Panc1 (cell line): ENCODE results near the gene RPH3AL. TPM values are rescaled to one million over a fixed set of nuclear protein-coding genes. Genes with fewer than 3 reads are reported as not detected.

Source experiments
- ATAC-seq: fragments of 200-7000 bp; cut with Tn5 transposase; 2 replicates; pipeline ENCODE4 v1.9.1; 2020; ENCODE audit warnings: mild to moderate bottlenecking, moderate library complexity
- BruUV-seq: library from RNA; stranded (reverse); fragments of 400-500 nt; replicated peaks from 2 replicates; lab custom pipeline; 2021; lab: Mats Ljungman, UMichigan
- CTCF ChIA-PET: fragments of 300-600 bp; sonication (Branson Sonifier 250); formaldehyde crosslinking; loops from one replicate; lab custom pipeline; 2022; ENCODE audit warnings: antibody characterized with exemption; lab: Charles Lee
- POLR2A ChIA-PET: fragments of 300-600 bp; sonication (Branson Sonifier 250); formaldehyde crosslinking; loops from one replicate; lab custom pipeline; 2022; ENCODE audit warnings: antibody characterized with exemption; lab: Charles Lee
- DNase-seq: peaks from one replicate; pipeline ENCODE4 v3.0.0-alpha.2; 2010; ENCODE audit warnings: low read depth, low spot score
- H3K27ac ChIP-seq: 2 replicates; pipeline ENCODE4 v1.5.1; 2011; ENCODE audit warnings: mild to moderate bottlenecking, low read length, inconsistent platforms
- H3K27me3 ChIP-seq: fragments of 200-500 bp; sonication (Bioruptor generic); 2 replicates; pipeline ENCODE4 v1.6.0; 2014; ENCODE audit warnings: low read length, inconsistent platforms; ENCODE audit not compliant: control insufficient read depth, insufficient read depth
- H3K36me3 ChIP-seq: fragments of 200-500 bp; sonication (Bioruptor generic); 2 replicates; pipeline ENCODE4 v1.5.1; 2014; ENCODE audit warnings: inconsistent platforms, mild to moderate bottlenecking, low read length, moderate library complexity; ENCODE audit not compliant: control insufficient read depth, insufficient read depth
- H3K4me1 ChIP-seq: 2 replicates; pipeline ENCODE4 v1.5.1; 2011; ENCODE audit warnings: inconsistent platforms, mild to moderate bottlenecking, low read length, moderate library complexity; ENCODE audit not compliant: control insufficient read depth, insufficient read depth
- H3K4me3 ChIP-seq, 2 experiments: 2 replicates each; pipeline ENCODE4 v1.5.1; 2011 to 2012; ENCODE audit warnings: low read depth in 2 of 2, low read length in 2 of 2, mild to moderate bottlenecking in 2 of 2, inconsistent platforms in 1 of 2, moderate library complexity in 1 of 2
- H3K9me3 ChIP-seq: fragments of 200-500 bp; sonication (Bioruptor generic); 2 replicates; pipeline ENCODE4 v1.5.1; 2014; ENCODE audit warnings: low read depth, mild to moderate bottlenecking, inconsistent platforms, low read length, moderate library complexity; ENCODE audit not compliant: control insufficient read depth, insufficient read depth
- POLR2AphosphoS5 ChIP-seq: IDR thresholded peaks from 2 replicates; pipeline ENCODE4 v1.6.1; 2012; ENCODE audit warnings: mild to moderate bottlenecking, low read depth, low read length, moderate library complexity
- SIN3A ChIP-seq: IDR thresholded peaks from 2 replicates; pipeline ENCODE4 v1.6.1; 2012; ENCODE audit warnings: low read depth, mild to moderate bottlenecking, low read length, moderate library complexity, borderline replicate concordance; ENCODE audit not compliant: insufficient read depth
- TCF7L2 ChIP-seq: IDR thresholded peaks from 2 replicates; pipeline ENCODE4 v1.6.1; 2011; ENCODE audit warnings: mild to moderate bottlenecking, low read depth, low read length, inconsistent platforms
- in situ Hi-C: cut with HindIII; loops from 2 replicates; pipeline ENCODE4 v1.10.0; 2016; ENCODE audit warnings: low sequenced_read_pairs, low pct_unique_long_range_greater_than_20kb
- intact Hi-C: fragments of 100-400 bp; cut with micrococcal nuclease; formaldehyde crosslinking; loops from one replicate; pipeline ENCODE4 v1.10.0; 2022; ENCODE audit not compliant: unreplicated experiment
- total RNA-seq: library from RNA; stranded (reverse); gene quantifications from one replicate; pipeline ENCODE4 v1.2.1, GENCODE V29; 2021; ENCODE audit not compliant: unreplicated experiment
- TF ChIP-seq, protein P1 (sequence below): fragments of 450-650 bp; IDR thresholded peaks from 2 replicates; pipeline ENCODE4 v1.5.1; 2017; ENCODE audit warnings: mild to moderate bottlenecking
- TF ChIP-seq, protein P2 (sequence below), 2 experiments: IDR thresholded peaks; 2 replicates each; pipeline ENCODE4 v1.6.1; 2011 to 2012; ENCODE audit warnings: low read depth in 2 of 2, control low read depth in 1 of 2, low read length in 1 of 2, mild to moderate bottlenecking in 1 of 2, moderate library complexity in 1 of 2; ENCODE audit not compliant: insufficient read depth in 1 of 2

RPH3AL gene
- total RNA-seq, 1 experiment from 2014 or later = 2.2 TPM

DNA sequence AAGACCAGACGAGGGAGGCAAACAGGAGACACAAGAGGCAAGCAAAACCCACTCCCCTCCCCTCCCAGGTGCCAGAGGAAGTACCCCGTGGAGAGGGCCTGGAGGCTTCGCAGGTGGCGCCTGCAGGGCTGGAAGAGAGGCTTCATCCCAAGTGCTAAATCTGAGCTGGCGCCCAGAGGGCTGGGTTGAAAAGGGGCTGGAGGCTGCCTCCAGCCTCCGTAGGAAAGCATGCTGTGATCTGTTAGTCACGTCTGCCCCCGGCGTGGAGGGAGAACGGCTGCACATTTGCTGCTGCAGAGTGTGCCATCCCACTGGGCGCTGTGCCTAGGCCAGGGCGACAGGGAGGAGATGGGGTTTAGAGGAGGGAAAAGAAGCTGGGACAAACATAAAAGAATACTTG lies 16.9 kb downstream of the RPH3AL start:
- no TSS peak for BruUV-seq
- Histone ChIP-seq H3K36me3 (no peaks in the 10 kb centered on the region), H3K4me3 (no peak overlapping the region), H3K4me1 (peaks cover 2% of the 10 kb centered on the region; the same call in 1 of the 2 replicates), H3K9me3 (no peaks in the 10 kb centered on the region), H3K27me3 (no peaks in the 10 kb centered on the region), H3K27ac (no peak overlapping the region)
- ChIA-PET POLR2A (no interaction called here), CTCF (no interaction called here)
- TF ChIP-seq, protein P1, sequence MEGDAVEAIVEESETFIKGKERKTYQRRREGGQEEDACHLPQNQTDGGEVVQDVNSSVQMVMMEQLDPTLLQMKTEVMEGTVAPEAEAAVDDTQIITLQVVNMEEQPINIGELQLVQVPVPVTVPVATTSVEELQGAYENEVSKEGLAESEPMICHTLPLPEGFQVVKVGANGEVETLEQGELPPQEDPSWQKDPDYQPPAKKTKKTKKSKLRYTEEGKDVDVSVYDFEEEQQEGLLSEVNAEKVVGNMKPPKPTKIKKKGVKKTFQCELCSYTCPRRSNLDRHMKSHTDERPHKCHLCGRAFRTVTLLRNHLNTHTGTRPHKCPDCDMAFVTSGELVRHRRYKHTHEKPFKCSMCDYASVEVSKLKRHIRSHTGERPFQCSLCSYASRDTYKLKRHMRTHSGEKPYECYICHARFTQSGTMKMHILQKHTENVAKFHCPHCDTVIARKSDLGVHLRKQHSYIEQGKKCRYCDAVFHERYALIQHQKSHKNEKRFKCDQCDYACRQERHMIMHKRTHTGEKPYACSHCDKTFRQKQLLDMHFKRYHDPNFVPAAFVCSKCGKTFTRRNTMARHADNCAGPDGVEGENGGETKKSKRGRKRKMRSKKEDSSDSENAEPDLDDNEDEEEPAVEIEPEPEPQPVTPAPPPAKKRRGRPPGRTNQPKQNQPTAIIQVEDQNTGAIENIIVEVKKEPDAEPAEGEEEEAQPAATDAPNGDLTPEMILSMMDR = no peak
- TF ChIP-seq SIN3A (no peak), TCF7L2 (no peak), POLR2AphosphoS5 (no peak)
- TF ChIP-seq, protein P2, sequence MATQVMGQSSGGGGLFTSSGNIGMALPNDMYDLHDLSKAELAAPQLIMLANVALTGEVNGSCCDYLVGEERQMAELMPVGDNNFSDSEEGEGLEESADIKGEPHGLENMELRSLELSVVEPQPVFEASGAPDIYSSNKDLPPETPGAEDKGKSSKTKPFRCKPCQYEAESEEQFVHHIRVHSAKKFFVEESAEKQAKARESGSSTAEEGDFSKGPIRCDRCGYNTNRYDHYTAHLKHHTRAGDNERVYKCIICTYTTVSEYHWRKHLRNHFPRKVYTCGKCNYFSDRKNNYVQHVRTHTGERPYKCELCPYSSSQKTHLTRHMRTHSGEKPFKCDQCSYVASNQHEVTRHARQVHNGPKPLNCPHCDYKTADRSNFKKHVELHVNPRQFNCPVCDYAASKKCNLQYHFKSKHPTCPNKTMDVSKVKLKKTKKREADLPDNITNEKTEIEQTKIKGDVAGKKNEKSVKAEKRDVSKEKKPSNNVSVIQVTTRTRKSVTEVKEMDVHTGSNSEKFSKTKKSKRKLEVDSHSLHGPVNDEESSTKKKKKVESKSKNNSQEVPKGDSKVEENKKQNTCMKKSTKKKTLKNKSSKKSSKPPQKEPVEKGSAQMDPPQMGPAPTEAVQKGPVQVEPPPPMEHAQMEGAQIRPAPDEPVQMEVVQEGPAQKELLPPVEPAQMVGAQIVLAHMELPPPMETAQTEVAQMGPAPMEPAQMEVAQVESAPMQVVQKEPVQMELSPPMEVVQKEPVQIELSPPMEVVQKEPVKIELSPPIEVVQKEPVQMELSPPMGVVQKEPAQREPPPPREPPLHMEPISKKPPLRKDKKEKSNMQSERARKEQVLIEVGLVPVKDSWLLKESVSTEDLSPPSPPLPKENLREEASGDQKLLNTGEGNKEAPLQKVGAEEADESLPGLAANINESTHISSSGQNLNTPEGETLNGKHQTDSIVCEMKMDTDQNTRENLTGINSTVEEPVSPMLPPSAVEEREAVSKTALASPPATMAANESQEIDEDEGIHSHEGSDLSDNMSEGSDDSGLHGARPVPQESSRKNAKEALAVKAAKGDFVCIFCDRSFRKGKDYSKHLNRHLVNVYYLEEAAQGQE (IDR thresholded peaks at IDR 0.05; ENCODE audit: insufficient read depth in 1 of 2, low read depth in 2 of 2, low read length in 1 of 2) = no peak
- no peak for DNase-seq
- ATAC-seq = no peak
- in situ Hi-C loops (no loop called here), intact Hi-C loops (no loop called here)

DNA sequence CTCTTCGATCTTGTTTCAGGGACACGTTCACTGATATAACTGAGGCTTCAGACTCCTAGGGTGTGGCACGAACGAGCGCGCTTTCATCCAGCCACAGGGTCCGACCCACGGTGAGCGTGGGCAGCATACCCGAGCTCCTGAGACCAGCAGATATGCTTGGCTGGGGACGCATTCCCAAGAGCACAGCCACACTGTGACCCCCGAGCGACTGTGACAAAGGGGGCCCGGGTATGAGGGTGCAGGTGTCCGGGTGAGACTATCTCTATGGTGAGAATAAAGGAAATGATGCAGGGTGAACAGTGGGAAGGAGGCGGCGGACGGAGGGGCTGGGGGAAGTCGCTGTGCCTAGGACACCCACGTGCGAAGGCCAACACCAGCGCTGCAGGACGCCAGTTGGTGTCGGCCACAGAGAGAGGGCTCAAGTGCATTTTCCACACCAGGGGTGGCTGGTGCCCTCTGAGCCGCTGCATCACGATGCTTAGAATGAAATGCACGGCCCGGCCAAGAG lies 17.6 kb downstream of the RPH3AL start:
- H3K36me3 ChIP-seq = no peaks in the 10 kb centered on the region
- ChIA-PET CTCF (no interaction called here), POLR2A (no interaction called here)
- ATAC-seq (no peak), DNase-seq (no peak)
- TF ChIP-seq SIN3A = no peak
- no peak for TF ChIP-seq TCF7L2
- no peak for TF ChIP-seq POLR2AphosphoS5
- TF ChIP-seq, protein P2 (IDR thresholded peaks at IDR 0.05; ENCODE audit: insufficient read depth in 1 of 2, low read depth in 2 of 2, low read length in 1 of 2) = no peak
- TF ChIP-seq, protein P1 = no peak
- H3K27ac ChIP-seq = no peak overlapping the region
- BruUV-seq = no TSS peak
- in situ Hi-C loops (no loop called here), intact Hi-C loops (no loop called here)
- H3K27me3 ChIP-seq = no peaks in the 10 kb centered on the region
- H3K4me3 ChIP-seq = no peak overlapping the region
- H3K4me1 ChIP-seq = peaks cover 2% of the 10 kb centered on the region; the same call in 1 of the 2 replicates
- H3K9me3 ChIP-seq = no peaks in the 10 kb centered on the region
